GM19240 (cell line): ENCODE data around the gene ADCY3.

ENCODE experiments used
- DNase-seq: peaks from one replicate; pipeline ENCODE4 v3.0.0; 2011; ENCODE audit warnings: low spot score; ENCODE audit not compliant: insufficient read length

The ADCY3 gene

DNA sequence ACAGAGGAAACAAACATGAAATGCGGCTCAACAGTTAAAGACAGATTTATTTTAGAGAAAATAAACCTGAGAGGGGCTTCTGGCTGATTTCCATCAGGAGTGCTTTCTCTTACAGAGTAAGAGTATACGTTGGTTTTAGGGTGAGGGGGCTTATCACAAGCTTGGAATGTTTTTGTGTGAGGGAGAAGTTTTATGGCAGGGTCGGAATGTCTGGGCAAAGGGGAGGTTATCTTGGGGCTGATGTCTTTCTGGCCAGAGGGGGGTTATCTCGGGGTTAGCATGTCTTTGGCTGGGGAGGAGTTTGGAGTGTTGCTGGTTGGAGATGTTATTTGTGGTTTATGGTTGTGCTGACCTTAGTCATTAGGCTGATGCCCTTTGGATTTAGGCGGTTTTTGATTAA lies 149.0 kb downstream of the ADCY3 start:
- no peak for DNase-seq
